Heart left ventricle (tissue), 16 donors: ENCODE measurements around the gene GNMT. TPM values are rescaled to one million over a fixed set of nuclear protein-coding genes. Genes with fewer than 3 reads are reported as not detected.

Experiments used
- ATAC-seq, 4 donors: fragments of 200-7000 bp; cut with Tn5 transposase; one replicate each; pipeline ENCODE4 v1.9.1; 2020 to 2022; ENCODE audit warnings: moderate library complexity in 4 of 4, mild to moderate bottlenecking in 3 of 4, moderate number of reproducible peaks in 1 of 4
- DNase-seq, 5 donors: peaks; one replicate each; pipeline ENCODE4 v3.0.0-alpha.2; 2020
- H3K27ac ChIP-seq, 12 donors: fragments of 200-600 bp; sonication (generic) in 4 of 12; one replicate each; pipeline versions ENCODE4 v1.5.0 to v1.8.0; 2016 to 2022; ENCODE audit warnings: mild to moderate bottlenecking in 2 of 12
- H3K27me3 ChIP-seq, 9 donors: fragments of 200-600 bp; sonication (generic) in 2 of 9; one replicate each; pipeline versions ENCODE4 v1.5.1 to v1.8.0; 2016 to 2022; ENCODE audit warnings: mild to moderate bottlenecking in 3 of 9
- H3K36me3 ChIP-seq, 9 donors: fragments of 200-600 bp; sonication (generic) in 2 of 9; one replicate each; pipeline versions ENCODE4 v1.5.0 to v1.8.0; 2018 to 2022; ENCODE audit warnings: mild to moderate bottlenecking in 2 of 9
- H3K4me1 ChIP-seq, 12 donors: fragments of 200-600 bp; sonication (generic) in 4 of 12; one replicate each; pipeline versions ENCODE4 v1.5.0 to v1.8.0; 2016 to 2022; ENCODE audit warnings: mild to moderate bottlenecking in 3 of 12
- H3K4me3 ChIP-seq, 12 donors: fragments of 200-600 bp; sonication (generic) in 4 of 12; one replicate each; pipeline versions ENCODE4 v1.5.0 to v1.8.0; 2017 to 2022; ENCODE audit warnings: mild to moderate bottlenecking in 9 of 12, moderate library complexity in 4 of 12
- H3K9me3 ChIP-seq, 12 donors: fragments of 200-600 bp; sonication (generic) in 4 of 12; one replicate each; pipeline versions ENCODE4 v1.5.0 to v1.8.0; 2016 to 2022; ENCODE audit warnings: mild to moderate bottlenecking in 1 of 12
- POLR2A ChIP-seq, 2 donors: fragments of 450-650 bp; IDR thresholded peaks; one replicate each; pipeline ENCODE4 v1.6.1; 2017; ENCODE audit warnings: antibody characterized with exemption in 2 of 2, mild to moderate bottlenecking in 2 of 2, moderate library complexity in 2 of 2
- WGBS, 4 donors: extraction: QIAGEN DNeasy Blood & Tissue Kit in 2 of 4; methylation state at CpG; one replicate each; pipeline versions ENCODE4 v1.1.5 to v1.1.7; 2013 to 2018; 5-methylcytosine and 5-hydroxymethylcytosine counted together
- intact Hi-C, 10 donors: fragments of 100-400 bp; cut with DNase I; formaldehyde crosslinking; loops; one replicate each; pipeline versions ENCODE4 v1.11.1 to v1.14.2; 2022
- polyA plus RNA-seq, 2 donors: library from polyadenylated mRNA; stranded (reverse); fragments of 200-250 nt; gene quantifications; one replicate each; pipeline ENCODE4 v1.2.3, GENCODE V29; 2013
- total RNA-seq, 9 donors: library from RNA; depleted of rRNA in 2 of 9; stranded (reverse); fragments of >200 nt in 2 of 9; fragmentation: NEBNext Ultra II Directional in 3 of 9; extraction: Animal tissue kit (Norgen Biotek cat#: 25700) in 3 of 9; gene quantifications; one replicate each; pipeline versions ENCODE4 v1.1.0 to v1.2.4, GENCODE V29; 2016 to 2023
- TF ChIP-seq, protein P1 (sequence below), 12 donors: fragments of 200-600 bp; sonication (generic) in 4 of 12; IDR thresholded peaks; one replicate each; pipeline versions ENCODE4 v1.5.0 to v1.8.0; 2018 to 2022; ENCODE audit warnings: antibody characterized with exemption in 12 of 12, mild to moderate bottlenecking in 5 of 12
- donor health status: ischemic (EF 13 %, LVEDD 7.1; RV severe dilation, severe dysfunction).
- donor health status: healthy with polysubstance abuse.
- donor health status: DM: no; HTN: yes; CAD: no.
- donor health status: DM: no; HTN: no; CAD: no.
- donor health status: ischemic (EF 25% LVEDD 6.9; RV normal size, moderate dysfunction).
- donor health status: ischemic (EF 25% LVEDD 5.7; RV mildly dilated, moderate dysfunction).
- donor health status: healthy.
- donor health status: DM: yes; HTN: yes; CAD: no.
- donor health status: ischemic (EF 35%, LVEDD 5.7; RV mildly dilated, moderate dysfunction).
- donor health status: nonischemic (EF 11% LVEDD 7.7; RV severe dilation, severe dysfunction).
- donor health status: DM: yes; HTN: yes; CAD: no.
- donor health status: PGD.
- donor health status: ischemic (EF 29% LVEDD 5.4; RV normal size, mild dysfunction).
- donor health status: nonischemic (EF 23%, LVEDD 6.1; RV moderate dilation, normal function).

Gene GNMT
- total and polyA plus RNA-seq, 11 donors: 0.36 to 32.0 (median 1.9) TPM

DNA sequence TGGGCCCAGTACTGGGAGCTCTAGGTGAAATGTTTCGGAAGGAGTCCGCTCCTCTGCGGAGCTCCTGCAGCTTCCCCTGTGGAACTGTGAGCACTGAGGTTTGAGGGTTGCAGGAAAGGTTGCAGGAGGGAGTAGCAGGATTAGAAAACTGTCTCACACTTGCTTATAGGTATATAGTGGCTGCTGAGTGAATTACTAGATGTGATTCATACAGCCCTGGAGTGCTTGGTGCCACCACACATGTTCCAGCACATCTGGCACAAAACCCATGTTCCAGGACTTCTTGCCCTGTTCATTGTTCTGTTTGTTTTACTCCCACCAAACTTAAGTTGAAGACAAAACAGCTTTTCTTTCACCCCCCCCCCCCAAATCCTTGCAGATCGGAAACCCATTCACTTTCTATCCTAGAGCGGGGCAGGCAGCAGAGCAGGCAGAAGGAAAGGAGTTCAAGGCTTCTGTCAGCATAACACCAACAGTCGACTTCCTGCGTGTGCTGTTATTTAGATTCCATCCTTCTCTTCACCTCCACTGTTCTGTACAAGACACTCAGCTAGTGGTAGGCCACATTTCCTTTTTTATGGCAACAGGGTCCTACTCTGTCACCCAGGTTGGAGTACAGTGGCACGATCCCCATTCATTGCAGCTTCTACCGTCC is 19.1 kb downstream of the GNMT start:
- Histone ChIP-seq H3K4me3 (peak overlapping the region; percentile 61 to 99 (median 88)), H3K27ac (peak overlapping the region; percentile 27 to 95 (median 91)), H3K27me3 (no peaks in the 10 kb centered on the region), H3K36me3 (peaks cover 0 to 5% (median 0%) of the 10 kb centered on the region in 9 donors), H3K4me1 (peaks cover 0 to 41% (median 28%) of the 10 kb centered on the region in 12 donors), H3K9me3 (no peaks in the 10 kb centered on the region)
- intact Hi-C loops: loop anchor here in 6 of 10 donors (2.0 to 10.0 kb wide), 5 partner anchors 33 to 197 kb away; partner anchors contain the start of genes CNPY3 (in 3 of the 6), MEA1 (in 2 of the 6), BICRAL (in 1 of the 6) and KLHDC3 (in 1 of the 6)
- 37 to 46% (median 39%) methylated on average over 9 of the region's 9 CpGs for WGBS, 4 donors
- peak in 2 of 4 donors; percentile 3 to 4 for ATAC-seq
- TF ChIP-seq, protein P1, sequence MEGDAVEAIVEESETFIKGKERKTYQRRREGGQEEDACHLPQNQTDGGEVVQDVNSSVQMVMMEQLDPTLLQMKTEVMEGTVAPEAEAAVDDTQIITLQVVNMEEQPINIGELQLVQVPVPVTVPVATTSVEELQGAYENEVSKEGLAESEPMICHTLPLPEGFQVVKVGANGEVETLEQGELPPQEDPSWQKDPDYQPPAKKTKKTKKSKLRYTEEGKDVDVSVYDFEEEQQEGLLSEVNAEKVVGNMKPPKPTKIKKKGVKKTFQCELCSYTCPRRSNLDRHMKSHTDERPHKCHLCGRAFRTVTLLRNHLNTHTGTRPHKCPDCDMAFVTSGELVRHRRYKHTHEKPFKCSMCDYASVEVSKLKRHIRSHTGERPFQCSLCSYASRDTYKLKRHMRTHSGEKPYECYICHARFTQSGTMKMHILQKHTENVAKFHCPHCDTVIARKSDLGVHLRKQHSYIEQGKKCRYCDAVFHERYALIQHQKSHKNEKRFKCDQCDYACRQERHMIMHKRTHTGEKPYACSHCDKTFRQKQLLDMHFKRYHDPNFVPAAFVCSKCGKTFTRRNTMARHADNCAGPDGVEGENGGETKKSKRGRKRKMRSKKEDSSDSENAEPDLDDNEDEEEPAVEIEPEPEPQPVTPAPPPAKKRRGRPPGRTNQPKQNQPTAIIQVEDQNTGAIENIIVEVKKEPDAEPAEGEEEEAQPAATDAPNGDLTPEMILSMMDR (IDR thresholded peaks at IDR 0.05): no peak
- no peak for TF ChIP-seq POLR2A (IDR thresholded peaks at IDR 0.05)
- no peak for DNase-seq

GRCh38 chr6:42981836-42982235 is 21.3 kb downstream of the GNMT start:
- 74 to 86% (median 80%) methylated on average over 5 of the region's 5 CpGs for WGBS, 4 donors
- intact Hi-C loops: loop anchor here in 3 of 10 donors (5.0 to 10.0 kb wide), 3 partner anchors 55 to 200 kb away; partner anchors contain the start of genes BICRAL (in 1 of the 3) and CNPY3 (in 1 of the 3)

GRCh38 chr6:42984001-42984923 is 23.7 kb downstream of the GNMT start, which contains the start of gene PPP2R5D:
Gene PPP2R5D, plus strand, starts transcription at chr6:42984570. Its CDS starts 108 bp downstream, at chr6:42984678.
- H3K27ac ChIP-seq: peak within 1 kb of the TSS; percentile 60 to 93 (median 90)
- peaks cover 0 to 12% (median 4%) of the 10 kb centered on the region in 9 donors for H3K36me3 ChIP-seq
- H3K9me3 ChIP-seq: no peaks in the 10 kb centered on the region
- H3K27me3 ChIP-seq: no peaks in the 10 kb centered on the region
- peak in 1 of 2 donors; percentile 93 for TF ChIP-seq POLR2A (IDR thresholded peaks at IDR 0.05)
- TF ChIP-seq, protein P1 (IDR thresholded peaks at IDR 0.05): no peak
- ATAC-seq: peak; percentile 95 to 99 (median 98)
- H3K4me3 ChIP-seq: peak within 1 kb of the TSS; percentile 74 to 97 (median 86)
- peaks cover 3 to 61% (median 45%) of the 10 kb centered on the region in 12 donors for H3K4me1 ChIP-seq
- DNase-seq: peak; percentile 97 to 99 (median 98)
- intact Hi-C loops: loop anchor here in 4 of 10 donors (2.0 to 10.0 kb wide), 5 partner anchors 55 to 202 kb away; partner anchors contain the start of genes CNPY3 (in 2 of the 4), BICRAL (in 1 of the 4), KLC4 (in 1 of the 4) and MRPL2 (in 1 of the 4)
- 0 to 1% (median 0%) methylated on average over 28 to 59 of the region's 59 CpGs for WGBS, 4 donors

More at GRCh38 chr6:42981836-42982235, 21.3 kb downstream of the GNMT start:
- Histone ChIP-seq H3K27ac (no peak overlapping the region), H3K4me3 (no peak overlapping the region), H3K9me3 (no peaks in the 10 kb centered on the region), H3K27me3 (no peaks in the 10 kb centered on the region), H3K36me3 (peaks cover 0 to 4% (median 0%) of the 10 kb centered on the region in 9 donors), H3K4me1 (peaks cover 1 to 53% (median 44%) of the 10 kb centered on the region in 12 donors)
- TF ChIP-seq POLR2A (IDR thresholded peaks at IDR 0.05): no peak
- TF ChIP-seq, protein P1 (IDR thresholded peaks at IDR 0.05): no peak
- DNase-seq (no peak), ATAC-seq (no peak)
